HG02840 (cell line): ENCODE measurements around the gene ST6GALNAC5.
"Not testable (repeated sequence)": the region's sequence is repeated elsewhere in the genome, so short reads cannot be mapped to it uniquely, and the experiment has no call there.

ENCODE experiments used
- ATAC-seq: cut with Tn5 transposase; IDR thresholded peaks from one replicate; pipeline ENCODE4 v1.9.1; 2021; ENCODE audit warnings: mild to moderate bottlenecking, moderate library complexity, moderate number of reproducible peaks; ENCODE audit not compliant: unreplicated experiment, low FRiP score

Gene ST6GALNAC5

DNA sequence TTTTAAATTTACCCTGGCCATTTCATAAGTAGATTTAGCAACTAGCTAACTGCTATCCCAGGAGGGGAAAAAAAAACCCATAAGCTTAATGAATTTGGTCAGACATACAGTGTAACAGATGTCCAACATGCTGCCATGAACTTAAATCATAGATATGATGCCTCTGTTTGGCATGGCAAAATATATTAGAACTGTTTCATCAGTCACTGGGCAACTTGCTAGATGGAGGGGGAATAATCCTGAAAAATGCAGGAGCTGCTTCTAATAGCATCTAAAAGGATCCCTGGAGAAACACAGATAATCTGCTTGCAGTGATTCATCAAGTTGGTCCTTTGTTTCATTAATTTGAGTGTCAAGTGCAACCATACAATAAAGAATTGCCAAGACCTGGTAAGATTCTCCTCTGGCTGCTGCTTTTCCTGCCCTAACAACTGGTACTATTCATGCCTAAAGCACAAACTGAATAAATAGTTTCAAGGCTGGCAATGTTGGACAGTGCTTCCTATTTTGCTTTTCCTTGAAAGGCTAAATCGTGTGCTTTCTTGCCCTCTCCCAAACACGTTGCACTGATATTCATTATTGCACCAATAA lies 1.5 kb upstream of the ST6GALNAC5 start:
- no peak for ATAC-seq

- no peak for ATAC-seq
Observed at GRCh38 chr1:76866566-76866965, 714 bp upstream of the ST6GALNAC5 start.

GRCh38 chr1:76868154-76868882 lies 1.0 kb downstream of the ST6GALNAC5 start:
- ATAC-seq: no peak

GRCh38 chr1:76868916-76869315 lies 1.6 kb downstream of the ST6GALNAC5 start:
- ATAC-seq: no peak

GRCh38 chr1:76870037-76870436 lies 2.8 kb downstream of the ST6GALNAC5 start:
- no peak for ATAC-seq

- peak; percentile 89 for ATAC-seq
Observed at GRCh38 chr1:76871355-76871974, 4.2 kb downstream of the ST6GALNAC5 start.

DNA sequence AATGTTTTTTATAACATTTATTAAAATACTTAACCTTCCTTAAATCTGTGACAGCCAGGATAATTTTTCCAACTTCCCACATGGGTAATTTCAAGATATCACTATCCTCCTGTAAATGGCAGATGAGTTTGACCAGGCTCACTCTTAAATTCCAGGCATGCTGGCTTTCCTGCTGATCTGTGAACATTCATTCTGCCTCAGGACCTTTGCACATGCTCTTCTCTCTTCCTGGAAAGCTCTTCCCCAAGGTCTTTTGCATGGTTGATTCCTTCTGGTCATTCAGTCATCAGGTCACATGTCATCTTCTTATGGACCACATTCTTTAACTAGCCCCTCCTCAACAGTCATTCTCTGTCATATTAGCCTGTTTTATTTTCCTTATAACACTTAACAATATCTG lies 5.7 kb downstream of the ST6GALNAC5 start:
- no peak for ATAC-seq

- no peak for ATAC-seq
Observed at GRCh38 chr1:76876655-76877395, 9.5 kb downstream of the ST6GALNAC5 start.

DNA sequence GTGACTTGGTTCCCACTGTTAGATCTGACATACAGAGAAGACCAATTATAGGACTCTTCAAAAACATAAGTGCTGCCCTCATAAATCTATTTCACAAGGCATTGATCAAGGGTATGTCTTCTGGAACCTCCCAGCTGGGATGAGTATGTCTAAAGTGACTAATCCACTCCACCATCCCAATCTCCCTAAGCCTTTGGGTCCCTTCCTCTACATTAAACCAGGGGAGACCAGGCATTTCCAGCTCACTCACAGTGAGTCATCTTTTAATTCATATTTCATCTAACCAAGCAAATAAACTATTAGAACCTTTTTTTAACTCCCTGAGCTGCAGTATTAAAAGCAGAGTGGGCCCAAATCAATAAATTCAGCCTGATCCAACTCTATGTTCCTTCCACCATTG lies 11.7 kb downstream of the ST6GALNAC5 start:
- not testable (repeated sequence) for ATAC-seq

DNA sequence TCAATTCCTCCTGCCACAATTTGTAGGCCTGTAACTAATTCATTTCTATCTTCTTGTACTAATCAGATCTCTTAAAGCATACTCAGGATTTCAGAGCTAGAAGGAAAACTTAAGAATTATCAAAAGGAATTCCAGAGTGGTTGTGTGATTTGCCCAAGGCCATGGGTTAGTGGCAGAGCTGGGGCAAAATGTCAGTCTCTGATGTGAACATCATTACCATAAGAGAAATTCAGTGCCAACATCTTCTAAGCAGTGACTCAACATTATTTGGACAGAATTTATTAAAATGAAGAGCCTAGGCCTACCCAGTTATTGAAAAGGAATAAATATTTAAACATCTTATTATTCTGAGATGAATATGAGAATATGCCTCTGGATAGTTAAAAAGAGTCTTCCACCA lies 14.5 kb downstream of the ST6GALNAC5 start:
- no peak for ATAC-seq

DNA sequence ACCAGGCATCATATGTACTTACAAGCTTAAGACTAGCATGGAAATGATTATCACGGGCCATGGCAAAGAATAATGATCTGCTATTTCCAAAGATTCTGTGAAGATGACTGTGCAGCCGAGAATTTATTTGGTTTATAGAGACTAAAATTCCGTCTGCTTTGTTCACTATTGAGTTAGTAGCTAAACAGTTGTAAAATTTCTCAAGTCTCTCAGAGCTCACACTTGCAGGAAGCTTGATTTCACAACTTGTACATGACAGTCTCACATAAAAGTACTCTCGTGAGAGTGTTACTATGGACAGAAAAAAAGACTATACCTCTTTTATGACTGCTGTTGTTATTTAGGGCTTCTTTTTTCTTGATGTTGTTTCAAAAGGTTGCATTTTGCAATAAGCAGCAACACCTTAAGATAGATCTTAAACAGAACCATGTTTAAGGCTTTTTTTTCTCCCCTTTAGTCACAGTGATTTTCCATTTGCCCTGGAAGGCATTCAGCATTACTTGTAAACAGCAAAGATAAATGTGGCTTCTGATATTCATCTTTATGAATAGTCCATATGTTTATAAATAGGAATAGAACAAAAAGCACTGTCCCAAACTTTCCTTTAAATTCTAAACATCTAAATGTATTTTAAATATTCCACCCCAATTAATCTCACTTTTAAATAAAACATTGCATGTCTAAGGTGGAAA lies 24.8 kb downstream of the ST6GALNAC5 start:
- no peak for ATAC-seq

DNA sequence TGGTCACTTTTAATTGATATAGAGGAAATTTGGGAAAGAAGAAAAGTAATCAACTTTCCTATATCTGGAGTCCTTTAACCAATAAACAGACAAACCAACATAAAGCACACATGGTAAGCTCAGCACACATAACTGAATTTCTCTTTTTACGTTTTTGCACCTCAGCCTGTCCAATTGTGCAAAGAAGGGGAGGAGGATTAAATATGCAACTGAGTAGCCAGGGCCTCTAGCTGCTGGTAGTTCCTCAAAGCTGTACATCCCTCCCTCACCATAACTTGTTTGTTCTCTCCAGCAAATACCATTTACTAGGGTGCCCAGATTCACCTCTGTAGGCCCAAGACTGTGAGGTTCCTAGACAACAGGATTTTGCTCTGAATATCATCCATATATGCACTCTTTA lies 25.4 kb downstream of the ST6GALNAC5 start:
- ATAC-seq: no peak

- ATAC-seq: peak; percentile 77
Observed at GRCh38 chr1:76901158-76901767, 34.0 kb downstream of the ST6GALNAC5 start.

DNA sequence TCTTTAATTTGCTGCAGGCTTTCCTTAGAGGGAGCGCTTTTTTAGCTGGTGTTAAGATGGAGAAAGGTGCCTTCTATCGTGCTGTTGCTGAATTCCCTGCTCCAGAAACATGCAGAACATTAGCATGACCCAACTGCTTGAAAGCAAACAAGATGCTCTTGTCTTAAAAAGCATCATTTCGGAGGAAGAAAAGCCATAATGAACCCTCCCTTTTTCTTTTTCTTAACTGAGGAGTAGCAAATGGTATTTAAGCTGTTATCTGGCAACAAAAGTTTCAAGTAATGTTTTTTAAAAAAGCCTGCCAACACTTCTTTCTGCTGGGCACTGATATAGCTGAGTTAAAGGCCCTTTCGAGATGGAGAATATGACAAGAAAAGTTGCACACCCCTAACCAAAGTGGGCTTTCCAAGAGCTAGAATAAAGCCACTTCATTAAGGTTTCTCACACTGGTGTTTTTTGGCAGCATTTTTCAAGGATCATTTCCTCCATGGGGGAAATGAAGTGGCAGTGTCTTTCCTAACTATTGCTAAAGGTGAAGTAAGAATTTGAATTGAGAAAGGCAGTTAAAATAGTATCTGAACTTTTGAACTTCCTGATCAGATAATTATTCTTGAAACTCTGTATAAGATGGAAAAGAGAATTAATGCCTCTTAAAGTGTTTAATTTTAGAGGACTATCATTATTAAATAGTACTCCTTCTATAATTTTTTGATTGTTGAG lies 38.8 kb downstream of the ST6GALNAC5 start:
- no peak for ATAC-seq

DNA sequence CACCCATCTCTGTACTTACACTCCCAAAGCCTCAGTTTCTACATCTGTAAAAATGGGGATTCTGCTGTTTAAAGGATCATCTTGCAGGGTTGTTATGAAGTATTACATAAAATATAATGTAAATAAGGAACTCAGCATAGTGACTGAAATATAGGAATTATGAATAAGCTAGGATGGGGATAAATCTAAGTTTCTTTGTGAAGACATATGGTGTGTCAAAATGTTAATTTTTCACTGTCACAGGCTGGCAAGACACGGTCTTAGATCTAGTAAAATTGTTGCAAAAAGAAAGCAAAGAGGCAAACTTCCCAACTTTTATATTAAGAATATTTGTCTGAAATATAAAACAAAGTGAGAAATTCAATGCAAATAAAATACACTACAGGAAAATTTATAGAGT lies 42.0 kb downstream of the ST6GALNAC5 start:
- ATAC-seq: no peak

DNA sequence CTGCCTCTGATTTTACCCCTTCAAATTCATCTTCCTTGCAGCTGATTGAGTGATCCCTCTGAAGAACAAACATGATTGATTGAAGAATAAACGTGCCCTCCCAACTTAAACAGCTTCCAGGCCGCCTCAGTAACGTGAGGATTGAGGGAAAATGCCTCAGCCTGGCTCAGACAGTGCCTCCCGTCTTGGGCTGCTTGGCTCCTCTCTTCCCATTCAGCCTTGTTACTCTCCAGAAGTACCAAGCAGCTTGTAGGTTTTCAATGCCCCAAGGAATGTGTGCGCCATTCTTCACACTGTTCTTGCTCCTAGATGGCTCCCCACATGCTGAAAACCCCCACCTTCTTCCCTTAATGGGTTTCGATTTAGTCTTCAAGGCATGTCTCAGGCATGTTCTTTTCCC lies 51.8 kb downstream of the ST6GALNAC5 start:
- ATAC-seq: no peak

- no peak for ATAC-seq
Observed at GRCh38 chr1:76921590-76921989, 54.3 kb downstream of the ST6GALNAC5 start.

DNA sequence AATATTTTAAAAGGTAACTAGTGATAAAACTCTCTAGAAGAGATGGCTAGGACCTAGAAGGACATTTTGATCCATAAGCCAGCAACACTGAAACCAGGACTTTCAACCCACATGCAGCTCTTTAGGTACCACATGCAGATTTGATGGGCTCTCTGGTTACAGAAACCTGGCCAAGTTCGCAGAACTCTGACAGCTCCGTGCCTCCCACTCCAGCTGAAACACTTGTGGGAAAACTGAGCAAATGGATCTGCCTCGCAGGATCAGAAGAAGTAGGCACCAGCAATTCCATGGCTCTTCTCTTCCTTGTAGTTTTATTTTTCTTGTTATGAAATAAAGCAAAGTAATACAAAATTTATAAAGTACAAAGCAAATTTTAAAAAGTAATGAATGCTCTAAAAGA lies 58.5 kb downstream of the ST6GALNAC5 start:
- ATAC-seq: no peak

DNA sequence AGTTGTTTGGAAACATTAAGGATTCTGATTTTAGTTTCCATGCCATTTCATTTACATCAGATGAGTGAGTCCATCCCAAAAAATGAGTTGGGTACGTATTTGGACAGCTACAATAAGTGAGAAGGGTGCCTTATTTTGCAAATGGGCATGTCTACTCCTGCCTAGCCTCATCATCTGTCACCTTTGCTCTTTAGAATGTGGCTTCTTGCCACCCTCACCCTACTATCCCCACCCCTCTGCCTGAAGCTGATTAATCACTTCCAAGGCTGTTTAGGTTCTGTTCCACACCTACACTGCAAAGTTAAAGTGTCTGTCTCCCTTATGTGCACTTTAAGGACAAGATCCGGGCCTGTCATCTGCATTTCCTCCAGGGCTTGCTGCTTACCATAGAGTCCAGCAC lies 61.2 kb downstream of the ST6GALNAC5 start:
- no peak for ATAC-seq

DNA sequence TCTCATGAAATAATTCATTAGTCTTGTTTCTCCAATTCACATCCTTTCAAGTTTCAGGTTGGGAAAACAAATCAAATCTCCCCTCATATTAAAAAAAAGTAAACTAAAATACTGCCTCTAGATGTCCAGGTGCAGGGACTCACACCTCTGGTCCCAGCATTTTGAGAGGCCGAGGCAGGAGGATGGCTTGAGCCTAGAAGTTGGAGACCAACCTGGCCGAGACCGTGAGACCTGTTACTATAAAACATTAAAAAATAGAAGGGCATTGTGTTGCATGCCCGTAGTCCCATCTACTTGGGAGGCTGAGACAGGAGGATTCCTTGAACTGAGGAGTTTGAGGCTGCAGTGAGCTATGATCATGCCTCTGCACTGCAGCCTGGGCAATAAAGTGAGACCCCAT lies 61.9 kb downstream of the ST6GALNAC5 start:
- ATAC-seq: no peak
